BJ (cell line): Measurements from ENCODE around the gene UPF2. TPM values are rescaled to one million over a fixed set of nuclear protein-coding genes. Genes with fewer than 3 reads are reported as not detected.

ENCODE experiments used
- CTCF ChIA-PET: fragments of 350-600 bp; formaldehyde crosslinking; extraction: SDS; loops from one replicate; lab custom pipeline; 2021; ENCODE audit warnings: antibody characterized with exemption, inconsistent platforms; lab: Yijun Ruan, JAX
- POLR2A ChIA-PET: fragments of 300-600 bp; sonication (Branson Sonifier 250); formaldehyde crosslinking; extraction: SDS; loops from one replicate; lab custom pipeline; 2021; ENCODE audit warnings: antibody characterized with exemption; lab: Charles Lee
- DNase-seq: peaks from one replicate; pipeline ENCODE4 v3.0.0-alpha.2; 2011; ENCODE audit warnings: low read depth
- H3K27me3 ChIP-seq: 2 replicates; pipeline ENCODE4 v1.6.0; 2011; ENCODE audit warnings: low read length; ENCODE audit not compliant: control insufficient read depth, insufficient read depth
- H3K36me3 ChIP-seq: 2 replicates; pipeline ENCODE4 v1.5.1; 2011; ENCODE audit warnings: low read length; ENCODE audit not compliant: control insufficient read depth, insufficient read depth
- H3K4me3 ChIP-seq: 2 replicates; pipeline ENCODE4 v1.5.1; 2011; ENCODE audit warnings: low read depth, mild to moderate bottlenecking, control low read depth, low read length
- polyA plus RNA-seq: library from polyadenylated mRNA; depleted of rRNA; stranded (reverse); fragments of >200 nt; gene quantifications from 2 replicates; pipeline ENCODE4 v1.2.3, GENCODE V29; 2011
- TF ChIP-seq, protein P1 (sequence below): IDR thresholded peaks from 2 replicates; pipeline ENCODE4 v1.5.1; 2011; ENCODE audit warnings: low read depth, mild to moderate bottlenecking, control low read depth, inconsistent platforms, low read length, moderate library complexity; ENCODE audit not compliant: insufficient read depth

Gene UPF2
- polyA plus RNA-seq, 1 experiment: 5.5 TPM

DNA sequence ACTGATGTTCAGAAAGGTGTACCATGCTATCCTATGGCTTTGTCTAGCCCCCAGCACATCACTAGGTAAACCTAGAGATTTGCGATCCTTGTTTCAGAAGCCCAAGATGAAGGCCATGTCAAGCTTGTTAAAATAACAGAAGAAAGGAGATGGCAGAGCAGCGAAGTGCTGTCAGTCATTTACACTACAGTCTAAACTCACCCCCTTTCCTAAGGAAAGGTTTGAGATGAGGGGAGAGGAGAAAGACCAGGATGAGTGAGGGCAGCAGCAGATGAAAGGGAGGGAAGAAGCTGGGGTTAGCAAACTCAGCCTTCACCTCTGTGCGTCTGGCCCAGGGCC is 144.6 kb downstream of the UPF2 start:
- POLR2A ChIA-PET: no interaction called here

GRCh38 chr10:11896549-11897200 is 145.9 kb downstream of the UPF2 start:
- Histone ChIP-seq H3K27me3 (no peaks in the 10 kb centered on the region), H3K4me3 (no peak overlapping the region), H3K36me3 (no peaks in the 10 kb centered on the region)
- ChIA-PET POLR2A (no interaction called here), CTCF (no interaction called here)
- DNase-seq: no peak
- TF ChIP-seq, protein P1, sequence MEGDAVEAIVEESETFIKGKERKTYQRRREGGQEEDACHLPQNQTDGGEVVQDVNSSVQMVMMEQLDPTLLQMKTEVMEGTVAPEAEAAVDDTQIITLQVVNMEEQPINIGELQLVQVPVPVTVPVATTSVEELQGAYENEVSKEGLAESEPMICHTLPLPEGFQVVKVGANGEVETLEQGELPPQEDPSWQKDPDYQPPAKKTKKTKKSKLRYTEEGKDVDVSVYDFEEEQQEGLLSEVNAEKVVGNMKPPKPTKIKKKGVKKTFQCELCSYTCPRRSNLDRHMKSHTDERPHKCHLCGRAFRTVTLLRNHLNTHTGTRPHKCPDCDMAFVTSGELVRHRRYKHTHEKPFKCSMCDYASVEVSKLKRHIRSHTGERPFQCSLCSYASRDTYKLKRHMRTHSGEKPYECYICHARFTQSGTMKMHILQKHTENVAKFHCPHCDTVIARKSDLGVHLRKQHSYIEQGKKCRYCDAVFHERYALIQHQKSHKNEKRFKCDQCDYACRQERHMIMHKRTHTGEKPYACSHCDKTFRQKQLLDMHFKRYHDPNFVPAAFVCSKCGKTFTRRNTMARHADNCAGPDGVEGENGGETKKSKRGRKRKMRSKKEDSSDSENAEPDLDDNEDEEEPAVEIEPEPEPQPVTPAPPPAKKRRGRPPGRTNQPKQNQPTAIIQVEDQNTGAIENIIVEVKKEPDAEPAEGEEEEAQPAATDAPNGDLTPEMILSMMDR: no peak

More for the DNA sequence above, 144.6 kb downstream of the UPF2 start:
- DNase-seq: no peak
- no peak overlapping the region for H3K4me3 ChIP-seq
- TF ChIP-seq, protein P1: no peak
- no peaks in the 10 kb centered on the region for H3K36me3 ChIP-seq
- peaks cover 3% of the 10 kb centered on the region; the same call in 1 of the 2 replicates for H3K27me3 ChIP-seq
- CTCF ChIA-PET: interaction anchor here (0.5 kb wide), 1 partner anchor 749 kb away, joined by 3 read pairs; no protein-coding TSS in a partner anchor

GRCh38 chr10:11895598-11895997 is 147.0 kb downstream of the UPF2 start:
- ChIA-PET POLR2A (no interaction called here), CTCF (no interaction called here)
- H3K36me3 ChIP-seq: no peaks in the 10 kb centered on the region
- TF ChIP-seq, protein P1: no peak
- H3K27me3 ChIP-seq: no peaks in the 10 kb centered on the region
- H3K4me3 ChIP-seq: no peak overlapping the region
- DNase-seq: no peak

DNA sequence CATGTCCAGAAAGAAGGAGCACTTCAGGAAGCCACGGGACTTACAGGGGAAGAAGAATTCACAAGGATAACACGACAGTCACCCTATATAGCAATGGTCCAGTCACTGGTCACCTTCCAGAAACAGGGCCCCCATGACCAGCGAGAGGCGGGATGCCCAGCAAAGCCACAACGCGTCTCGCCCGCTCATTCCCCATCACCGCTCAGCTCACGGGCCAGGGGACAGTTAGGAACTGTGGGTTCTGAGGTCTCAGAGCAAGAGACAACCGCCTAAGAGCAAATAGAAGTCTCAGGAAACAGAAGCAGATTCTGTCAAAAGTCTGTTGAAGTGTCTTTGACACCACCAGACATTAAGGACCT is 147.5 kb downstream of the UPF2 start:
- TF ChIP-seq, protein P1: no peak
- DNase-seq: no peak
- Histone ChIP-seq H3K36me3 (no peaks in the 10 kb centered on the region), H3K27me3 (no peaks in the 10 kb centered on the region), H3K4me3 (no peak overlapping the region)
- CTCF ChIA-PET: no interaction called here
- POLR2A ChIA-PET: no interaction called here

- CTCF ChIA-PET: no interaction called here
- Histone ChIP-seq H3K4me3 (no peak overlapping the region), H3K36me3 (no peaks in the 10 kb centered on the region), H3K27me3 (no peaks in the 10 kb centered on the region)
- POLR2A ChIA-PET: no interaction called here
- TF ChIP-seq, protein P1: no peak
- DNase-seq: no peak
Observed at GRCh38 chr10:11894381-11895107, 148.1 kb downstream of the UPF2 start.
